Osteoblast (primary cell): Measurements from ENCODE around the gene ADM. TPM values are rescaled to one million over a fixed set of nuclear protein-coding genes. Genes with fewer than 3 reads are reported as not detected.

ENCODE experiments used
- DNase-seq: peaks from one replicate; pipeline ENCODE4 v3.0.0; 2011; ENCODE audit warnings: low spot score, mixed read lengths; ENCODE audit not compliant: insufficient read length; ENCODE audit errors: missing footprints
- H2AFZ ChIP-seq: 2 replicates; pipeline ENCODE4 v1.6.0; 2011; ENCODE audit warnings: mild to moderate bottlenecking, low read length
- H3K27ac ChIP-seq: 2 replicates; pipeline ENCODE4 v1.5.1; 2011; ENCODE audit warnings: mild to moderate bottlenecking, low read depth, low read length, moderate library complexity
- H3K27me3 ChIP-seq: 2 replicates; pipeline ENCODE4 v1.6.0; 2012; ENCODE audit warnings: mild to moderate bottlenecking, control low read depth, inconsistent platforms, low read length, moderate library complexity; ENCODE audit not compliant: insufficient read depth
- H3K36me3 ChIP-seq: 2 replicates; pipeline ENCODE4 v1.5.1; 2011; ENCODE audit warnings: mild to moderate bottlenecking, low read length, control low read depth, moderate library complexity; ENCODE audit not compliant: insufficient read depth
- H3K4me1 ChIP-seq: 2 replicates; pipeline ENCODE4 v1.5.1; 2011; ENCODE audit warnings: mild to moderate bottlenecking, low read length, control low read depth, moderate library complexity; ENCODE audit not compliant: insufficient read depth
- H3K4me2 ChIP-seq: 2 replicates; pipeline ENCODE4 v1.6.0; 2011; ENCODE audit warnings: mild to moderate bottlenecking, low read length; ENCODE audit not compliant: insufficient read depth
- H3K4me3 ChIP-seq: fragments of 200-600 bp; sonication (generic); 3 replicates; pipeline ENCODE4 v1.5.1; 2012; ENCODE audit warnings: mild to moderate bottlenecking, low read length, inconsistent platforms; ENCODE audit not compliant: insufficient read depth
- H3K79me2 ChIP-seq: 2 replicates; pipeline ENCODE4 v1.6.0; 2012; ENCODE audit warnings: mild to moderate bottlenecking, low read length, control low read depth, inconsistent platforms; ENCODE audit not compliant: insufficient read depth
- H3K9me3 ChIP-seq: 2 replicates; pipeline ENCODE4 v1.5.1; 2011; ENCODE audit warnings: low read depth, low read length, control low read depth
- H4K20me1 ChIP-seq: 2 replicates; pipeline ENCODE4 v1.6.0; 2012; ENCODE audit warnings: mild to moderate bottlenecking, low read length, control low read depth; ENCODE audit not compliant: insufficient read depth
- CTCF ChIP-seq: IDR thresholded peaks from 2 replicates; pipeline ENCODE4 v1.5.1; 2011; ENCODE audit warnings: mild to moderate bottlenecking, low read depth, low read length, moderate library complexity; ENCODE audit errors: extremely low read depth
- total RNA-seq: library from RNA; depleted of rRNA; stranded (reverse); fragments of >200 nt; gene quantifications from 2 replicates; pipeline ENCODE4 v1.2.3, GENCODE V29; 2012

Gene ADM
- total RNA-seq, 1 donor, result 250 TPM

GRCh38 chr11:10317776-10318526 lies 13.1 kb downstream of the ADM start:
- peaks cover 16% of the 10 kb centered on the region for H3K4me1 ChIP-seq
- no peak for DNase-seq
- H2AFZ ChIP-seq, result no peak overlapping the region
- no peak overlapping the region for H3K4me2 ChIP-seq
- no peaks in the 10 kb centered on the region for H3K9me3 ChIP-seq
- no peak overlapping the region for H3K4me3 ChIP-seq
- no peak overlapping the region for H3K27ac ChIP-seq
- H4K20me1 ChIP-seq, result no peaks in the 10 kb centered on the region
- no peaks in the 10 kb centered on the region for H3K27me3 ChIP-seq
- no peak for TF ChIP-seq CTCF
- no peaks in the 10 kb centered on the region for H3K79me2 ChIP-seq
- no peaks in the 10 kb centered on the region for H3K36me3 ChIP-seq

- Histone ChIP-seq H3K36me3 (no peaks in the 10 kb centered on the region), H3K4me3 (no peak overlapping the region), H3K4me2 (no peak overlapping the region), H3K4me1 (peaks cover 20% of the 10 kb centered on the region), H2AFZ (no peak overlapping the region), H4K20me1 (no peaks in the 10 kb centered on the region), H3K27me3 (no peaks in the 10 kb centered on the region), H3K79me2 (no peaks in the 10 kb centered on the region), H3K9me3 (no peaks in the 10 kb centered on the region), H3K27ac (no peak overlapping the region)
- DNase-seq, result no peak
- TF ChIP-seq CTCF, result no peak
Observed at GRCh38 chr11:10318527-10318802, 13.6 kb downstream of the ADM start.

- Histone ChIP-seq H2AFZ (no peak overlapping the region), H3K27ac (no peak overlapping the region), H3K4me2 (no peak overlapping the region), H3K9me3 (no peaks in the 10 kb centered on the region), H3K4me3 (no peak overlapping the region), H3K36me3 (no peaks in the 10 kb centered on the region), H3K79me2 (no peaks in the 10 kb centered on the region), H4K20me1 (no peaks in the 10 kb centered on the region), H3K27me3 (no peaks in the 10 kb centered on the region), H3K4me1 (peaks cover 31% of the 10 kb centered on the region)
- no peak for DNase-seq
- TF ChIP-seq CTCF, result no peak
Observed at GRCh38 chr11:10319702-10320558, 15.1 kb downstream of the ADM start.

GRCh38 chr11:10320736-10321465 lies 16.0 kb downstream of the ADM start:
- no peaks in the 10 kb centered on the region for H3K27me3 ChIP-seq
- no peaks in the 10 kb centered on the region for H3K9me3 ChIP-seq
- no peak for DNase-seq
- H3K4me1 ChIP-seq, result peaks cover 39% of the 10 kb centered on the region
- no peak overlapping the region for H2AFZ ChIP-seq
- no peak overlapping the region for H3K4me3 ChIP-seq
- no peaks in the 10 kb centered on the region for H3K79me2 ChIP-seq
- no peak for TF ChIP-seq CTCF
- H3K4me2 ChIP-seq, result no peak overlapping the region
- H3K27ac ChIP-seq, result no peak overlapping the region
- H3K36me3 ChIP-seq, result no peaks in the 10 kb centered on the region
- H4K20me1 ChIP-seq, result no peaks in the 10 kb centered on the region
